Measurements from ENCODE around the gene UNC80.

UNC80 gene

DNA sequence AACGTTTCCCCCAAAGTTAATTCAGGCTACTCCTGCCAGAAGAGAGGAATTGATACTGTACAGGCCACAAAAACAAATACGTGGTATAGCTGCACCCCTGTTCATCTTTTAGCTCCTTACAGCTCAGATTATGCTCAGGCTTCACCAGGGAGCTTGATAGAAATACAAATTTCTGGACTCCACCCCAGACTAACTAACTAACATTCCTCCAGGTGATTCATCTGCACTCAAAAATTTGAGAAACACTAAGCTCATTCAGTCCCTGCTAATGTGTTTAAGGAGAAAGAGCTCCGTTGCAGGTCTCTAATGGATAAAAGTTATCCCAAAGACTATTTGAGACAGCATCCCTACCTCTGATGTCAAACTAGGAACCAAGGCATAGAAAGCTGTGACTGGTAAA is 36.8 kb upstream of the UNC80 start:
- no peak overlapping the region for H2AFZ ChIP-seq (ENCODE audit: low read depth, low read length)
- H3K27ac ChIP-seq (ENCODE audit: low read length) = no peak overlapping the region
- H3K9me3 ChIP-seq (ENCODE audit: insufficient read depth, low read length, severe bottlenecking) = no peaks in the 10 kb centered on the region
- H3K4me1 ChIP-seq (ENCODE audit: insufficient read depth, low read length) = no peaks in the 10 kb centered on the region
- no peak overlapping the region for H3K4me2 ChIP-seq (ENCODE audit: insufficient read depth, low read length)
- ATAC-seq (ENCODE audit: insufficient read depth, low read depth) = no peak
- H3K79me2 ChIP-seq (ENCODE audit: insufficient read depth, low read length) = no peaks in the 10 kb centered on the region
- H3K27me3 ChIP-seq (ENCODE audit: insufficient read depth, low read length, poor library complexity) = no peaks in the 10 kb centered on the region
- H3K36me3 ChIP-seq (ENCODE audit: insufficient read depth, low read length) = no peaks in the 10 kb centered on the region
- H3K4me3 ChIP-seq (ENCODE audit: low read depth in 1 of 2, low read length in 2 of 2) = no peak overlapping the region
- no peak overlapping the region for H3K9ac ChIP-seq (ENCODE audit: low read depth, low read length)
- no peak for DNase-seq
- TF ChIP-seq, protein P1, sequence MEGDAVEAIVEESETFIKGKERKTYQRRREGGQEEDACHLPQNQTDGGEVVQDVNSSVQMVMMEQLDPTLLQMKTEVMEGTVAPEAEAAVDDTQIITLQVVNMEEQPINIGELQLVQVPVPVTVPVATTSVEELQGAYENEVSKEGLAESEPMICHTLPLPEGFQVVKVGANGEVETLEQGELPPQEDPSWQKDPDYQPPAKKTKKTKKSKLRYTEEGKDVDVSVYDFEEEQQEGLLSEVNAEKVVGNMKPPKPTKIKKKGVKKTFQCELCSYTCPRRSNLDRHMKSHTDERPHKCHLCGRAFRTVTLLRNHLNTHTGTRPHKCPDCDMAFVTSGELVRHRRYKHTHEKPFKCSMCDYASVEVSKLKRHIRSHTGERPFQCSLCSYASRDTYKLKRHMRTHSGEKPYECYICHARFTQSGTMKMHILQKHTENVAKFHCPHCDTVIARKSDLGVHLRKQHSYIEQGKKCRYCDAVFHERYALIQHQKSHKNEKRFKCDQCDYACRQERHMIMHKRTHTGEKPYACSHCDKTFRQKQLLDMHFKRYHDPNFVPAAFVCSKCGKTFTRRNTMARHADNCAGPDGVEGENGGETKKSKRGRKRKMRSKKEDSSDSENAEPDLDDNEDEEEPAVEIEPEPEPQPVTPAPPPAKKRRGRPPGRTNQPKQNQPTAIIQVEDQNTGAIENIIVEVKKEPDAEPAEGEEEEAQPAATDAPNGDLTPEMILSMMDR (IDR thresholded peaks at IDR 0.05; ENCODE audit: borderline replicate concordance, extremely low read depth, low read length, poor library complexity, severe bottlenecking) = no peak
- no peak for TF ChIP-seq EZH2 (IDR thresholded peaks at IDR 0.05; ENCODE audit: borderline replicate concordance, low read depth, low read length, severe bottlenecking)
- no peaks in the 10 kb centered on the region for H4K20me1 ChIP-seq (ENCODE audit: insufficient read depth, low read length)

DNA sequence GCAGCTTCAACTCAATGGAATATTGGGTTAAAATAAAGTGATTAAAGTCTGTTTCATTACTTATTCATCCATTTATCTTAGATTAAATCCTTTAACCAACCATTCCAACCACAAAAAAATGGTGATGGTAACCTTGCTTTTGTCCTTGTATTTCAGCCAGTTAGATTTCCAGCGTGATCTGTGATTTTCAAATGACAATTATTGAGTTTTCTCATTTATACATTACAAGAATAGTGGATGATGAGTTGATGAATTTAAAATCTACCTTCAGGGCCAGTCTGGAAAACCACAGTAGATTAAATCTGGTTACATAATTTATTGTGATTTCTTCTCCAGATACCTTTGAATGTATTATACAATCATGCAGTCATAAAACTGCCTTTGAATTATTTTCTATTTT is 29.7 kb upstream of the UNC80 start:
- H4K20me1 ChIP-seq (ENCODE audit: insufficient read depth, low read length) = no peaks in the 10 kb centered on the region
- DNase-seq (no peak), ATAC-seq (ENCODE audit: insufficient read depth, low read depth) (no peak)
- H2AFZ ChIP-seq (ENCODE audit: low read depth, low read length) = no peak overlapping the region
- no peaks in the 10 kb centered on the region for H3K4me1 ChIP-seq (ENCODE audit: insufficient read depth, low read length)
- H3K4me2 ChIP-seq (ENCODE audit: insufficient read depth, low read length) = no peak overlapping the region
- no peak for TF ChIP-seq EZH2 (IDR thresholded peaks at IDR 0.05; ENCODE audit: borderline replicate concordance, low read depth, low read length, severe bottlenecking)
- TF ChIP-seq, protein P1 (IDR thresholded peaks at IDR 0.05; ENCODE audit: borderline replicate concordance, extremely low read depth, low read length, poor library complexity, severe bottlenecking) = no peak
- no peak overlapping the region for H3K4me3 ChIP-seq (ENCODE audit: low read depth in 1 of 2, low read length in 2 of 2)
- H3K27ac ChIP-seq (ENCODE audit: low read length) = no peak overlapping the region
- H3K27me3 ChIP-seq (ENCODE audit: insufficient read depth, low read length, poor library complexity) = no peaks in the 10 kb centered on the region
- no peaks in the 10 kb centered on the region for H3K9me3 ChIP-seq (ENCODE audit: insufficient read depth, low read length, severe bottlenecking)
- H3K9ac ChIP-seq (ENCODE audit: low read depth, low read length) = no peak overlapping the region
- H3K36me3 ChIP-seq (ENCODE audit: insufficient read depth, low read length) = no peaks in the 10 kb centered on the region
- no peaks in the 10 kb centered on the region for H3K79me2 ChIP-seq (ENCODE audit: insufficient read depth, low read length)

DNA sequence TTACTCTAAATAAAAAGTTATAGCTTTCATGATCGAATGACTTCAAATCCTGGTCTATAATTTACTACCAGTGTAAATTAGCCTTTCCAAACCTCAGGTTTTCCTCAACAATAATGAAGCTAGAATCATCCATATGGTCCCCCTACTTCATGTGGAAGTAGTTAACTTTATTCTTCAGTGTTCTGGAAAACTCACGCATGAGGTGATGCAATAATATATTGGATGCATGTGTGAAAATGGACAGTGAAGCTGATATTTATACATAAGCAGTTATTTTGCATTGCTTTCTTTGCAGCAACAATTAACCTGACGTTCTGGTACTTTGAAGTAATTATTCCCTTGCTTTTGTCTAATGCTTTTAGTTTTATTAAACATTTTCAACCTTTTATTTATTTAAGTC is 18.6 kb upstream of the UNC80 start:
- no peaks in the 10 kb centered on the region for H3K27me3 ChIP-seq (ENCODE audit: insufficient read depth, low read length, poor library complexity)
- no peak overlapping the region for H3K4me3 ChIP-seq (ENCODE audit: low read depth in 1 of 2, low read length in 2 of 2)
- DNase-seq = no peak
- H3K36me3 ChIP-seq (ENCODE audit: insufficient read depth, low read length) = no peaks in the 10 kb centered on the region
- no peaks in the 10 kb centered on the region for H4K20me1 ChIP-seq (ENCODE audit: insufficient read depth, low read length)
- no peaks in the 10 kb centered on the region for H3K4me1 ChIP-seq (ENCODE audit: insufficient read depth, low read length)
- no peak overlapping the region for H3K27ac ChIP-seq (ENCODE audit: low read length)
- no peak for ATAC-seq (ENCODE audit: insufficient read depth, low read depth)
- H3K79me2 ChIP-seq (ENCODE audit: insufficient read depth, low read length) = no peaks in the 10 kb centered on the region
- H3K9ac ChIP-seq (ENCODE audit: low read depth, low read length) = no peak overlapping the region
- no peak overlapping the region for H3K4me2 ChIP-seq (ENCODE audit: insufficient read depth, low read length)
- no peak overlapping the region for H2AFZ ChIP-seq (ENCODE audit: low read depth, low read length)
- TF ChIP-seq, protein P1 (IDR thresholded peaks at IDR 0.05; ENCODE audit: borderline replicate concordance, extremely low read depth, low read length, poor library complexity, severe bottlenecking) = no peak
- TF ChIP-seq EZH2 (IDR thresholded peaks at IDR 0.05; ENCODE audit: borderline replicate concordance, low read depth, low read length, severe bottlenecking) = no peak
- H3K9me3 ChIP-seq (ENCODE audit: insufficient read depth, low read length, severe bottlenecking) = no peaks in the 10 kb centered on the region

DNA sequence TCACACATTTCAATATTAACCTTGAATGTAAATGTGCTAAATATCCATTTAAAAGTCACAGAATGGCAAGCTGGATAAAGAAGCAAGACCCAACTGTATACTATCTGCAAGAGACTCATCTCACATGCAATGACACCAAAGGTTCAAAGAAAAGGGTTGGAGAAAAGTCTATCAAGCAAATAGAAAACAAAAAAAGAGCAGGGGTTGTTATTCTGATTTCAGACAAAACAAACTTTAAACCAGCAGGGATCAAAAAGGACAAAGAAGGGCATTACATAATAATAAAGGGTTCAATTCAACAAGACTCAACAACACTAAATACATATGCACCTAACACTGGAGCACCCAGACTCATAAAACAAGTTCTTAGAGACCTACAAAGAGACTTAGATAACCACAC is 14.5 kb upstream of the UNC80 start:
- ATAC-seq (ENCODE audit: insufficient read depth, low read depth) (no peak), DNase-seq (no peak)
- Histone ChIP-seq H3K9me3 (ENCODE audit: insufficient read depth, low read length, severe bottlenecking) (no peaks in the 10 kb centered on the region), H3K27me3 (ENCODE audit: insufficient read depth, low read length, poor library complexity) (no peaks in the 10 kb centered on the region), H2AFZ (ENCODE audit: low read depth, low read length) (no peak overlapping the region), H3K27ac (ENCODE audit: low read length) (no peak overlapping the region), H3K9ac (ENCODE audit: low read depth, low read length) (no peak overlapping the region), H3K4me1 (ENCODE audit: insufficient read depth, low read length) (no peaks in the 10 kb centered on the region), H3K79me2 (ENCODE audit: insufficient read depth, low read length) (no peaks in the 10 kb centered on the region), H4K20me1 (ENCODE audit: insufficient read depth, low read length) (no peaks in the 10 kb centered on the region), H3K4me3 (ENCODE audit: low read depth in 1 of 2, low read length in 2 of 2) (no peak overlapping the region), H3K4me2 (ENCODE audit: insufficient read depth, low read length) (no peak overlapping the region), H3K36me3 (ENCODE audit: insufficient read depth, low read length) (no peaks in the 10 kb centered on the region)
- TF ChIP-seq, protein P1 (IDR thresholded peaks at IDR 0.05; ENCODE audit: borderline replicate concordance, extremely low read depth, low read length, poor library complexity, severe bottlenecking) = no peak
- TF ChIP-seq EZH2 (IDR thresholded peaks at IDR 0.05; ENCODE audit: borderline replicate concordance, low read depth, low read length, severe bottlenecking) = no peak
